Activated CD4-positive, alpha-beta T cell treated with anti-CD3 and anti-CD28 coated beads, Interleukin-2, Interleukin-6, amounts not matched to agents 100 ng/mL and 50 ng/mL, durations not matched to agents 16 hours and 8 hours (primary cell): ENCODE measurements around the gene ZNF358.

Experiments
- DNase-seq: peaks from one replicate; pipeline ENCODE4 v3.0.0-alpha.2; 2020

Gene ZNF358

GRCh38 chr19:7492142-7492541 lies 23.8 kb upstream of the ZNF358 start:
- peak; percentile 86 for DNase-seq

- DNase-seq, result no peak
These were observed 23.3 kb upstream of the ZNF358 start for GRCh38 chr19:7492558-7492957.

DNA sequence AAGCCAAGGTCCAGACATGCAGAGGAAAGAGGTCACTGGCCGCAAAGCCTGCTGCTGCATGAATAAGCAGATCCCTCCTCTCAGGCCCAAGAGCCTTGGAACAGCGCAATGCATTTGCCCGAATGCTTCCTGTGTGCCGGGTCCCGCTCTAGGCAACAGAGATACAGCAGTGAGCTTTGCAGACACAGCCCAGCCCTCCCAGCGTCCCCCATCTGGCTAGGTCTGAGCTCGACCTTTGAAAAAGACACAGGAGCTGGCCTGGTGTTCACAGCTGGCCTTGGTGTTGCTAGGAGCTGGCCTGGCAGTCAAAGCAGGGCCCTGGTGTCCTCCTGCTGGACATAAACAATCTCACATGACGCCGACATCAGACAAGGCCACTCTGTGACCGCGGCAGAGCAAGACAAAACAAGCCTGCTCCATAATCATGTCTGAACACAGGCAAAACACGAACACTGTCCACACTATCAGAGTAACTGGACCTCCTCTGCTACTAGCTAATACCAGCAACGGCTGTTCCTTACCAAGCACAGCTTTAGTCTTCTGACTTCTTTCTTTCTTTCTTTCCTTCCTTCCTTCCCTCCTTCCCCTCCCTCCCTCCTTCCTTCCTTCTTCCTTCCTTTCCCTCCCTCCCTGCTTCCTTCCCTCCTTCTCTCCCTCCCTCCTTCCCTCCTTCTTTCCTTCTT lies 21.3 kb upstream of the ZNF358 start:
- no peak for DNase-seq

DNA sequence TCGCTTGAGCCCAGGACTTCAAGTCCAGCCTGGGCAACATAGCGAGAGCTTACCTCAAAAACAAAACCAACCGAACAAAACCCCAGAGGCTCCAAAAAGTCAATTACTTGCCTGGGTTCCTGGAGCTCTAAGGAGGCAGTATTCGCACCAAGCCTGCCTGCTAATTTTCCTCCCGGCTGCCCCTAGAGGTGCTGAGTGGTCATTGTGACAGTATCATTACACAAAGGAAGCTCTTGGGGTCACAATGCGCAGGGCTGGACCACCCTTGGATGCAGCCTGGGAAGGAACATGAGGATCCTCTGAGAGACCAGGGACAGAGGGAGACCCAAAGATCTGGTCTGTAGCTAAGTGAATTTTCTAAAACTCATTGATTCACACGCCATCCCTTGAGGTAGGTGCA lies 18.6 kb upstream of the ZNF358 start:
- no peak for DNase-seq

DNA sequence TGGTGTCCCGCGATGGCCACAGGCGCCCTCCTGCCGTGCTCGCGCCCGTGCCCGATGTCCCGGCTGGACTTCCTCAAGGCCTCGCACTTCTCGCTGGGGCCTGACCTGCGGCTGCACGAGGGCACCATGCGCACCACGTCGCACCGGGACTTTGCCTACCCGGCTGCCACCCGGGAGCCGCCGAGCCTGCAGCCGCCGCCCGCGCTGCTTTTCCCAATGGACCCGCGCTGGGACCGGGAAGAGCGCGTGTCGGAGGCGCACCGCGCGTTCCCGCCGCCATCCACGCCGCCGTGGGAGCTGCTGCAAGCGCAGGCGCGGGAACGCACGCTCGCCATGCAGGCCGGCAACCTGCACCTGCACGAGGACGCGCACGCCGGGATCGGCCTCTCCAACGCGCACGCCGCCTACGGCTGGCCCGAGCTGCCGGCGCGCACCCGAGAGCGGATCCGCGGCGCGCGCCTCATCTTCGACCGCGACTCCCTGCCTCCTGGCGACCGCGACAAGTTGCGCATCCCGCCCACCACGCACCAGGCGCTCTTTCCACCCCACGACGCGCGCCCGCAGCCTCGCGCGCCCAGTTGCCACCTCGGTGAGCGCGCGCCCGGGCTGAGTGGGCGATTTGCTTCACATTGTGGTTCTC lies 15.0 kb upstream of the ZNF358 start:
- peak; percentile 75 for DNase-seq

GRCh38 chr19:7502552-7502951 lies 13.4 kb upstream of the ZNF358 start:
- no peak for DNase-seq

- no peak for DNase-seq
These were observed 11.2 kb upstream of the ZNF358 start for GRCh38 chr19:7504684-7505083.

- DNase-seq, result no peak
These were observed 10.6 kb upstream of the ZNF358 start for GRCh38 chr19:7505288-7505681.

DNA sequence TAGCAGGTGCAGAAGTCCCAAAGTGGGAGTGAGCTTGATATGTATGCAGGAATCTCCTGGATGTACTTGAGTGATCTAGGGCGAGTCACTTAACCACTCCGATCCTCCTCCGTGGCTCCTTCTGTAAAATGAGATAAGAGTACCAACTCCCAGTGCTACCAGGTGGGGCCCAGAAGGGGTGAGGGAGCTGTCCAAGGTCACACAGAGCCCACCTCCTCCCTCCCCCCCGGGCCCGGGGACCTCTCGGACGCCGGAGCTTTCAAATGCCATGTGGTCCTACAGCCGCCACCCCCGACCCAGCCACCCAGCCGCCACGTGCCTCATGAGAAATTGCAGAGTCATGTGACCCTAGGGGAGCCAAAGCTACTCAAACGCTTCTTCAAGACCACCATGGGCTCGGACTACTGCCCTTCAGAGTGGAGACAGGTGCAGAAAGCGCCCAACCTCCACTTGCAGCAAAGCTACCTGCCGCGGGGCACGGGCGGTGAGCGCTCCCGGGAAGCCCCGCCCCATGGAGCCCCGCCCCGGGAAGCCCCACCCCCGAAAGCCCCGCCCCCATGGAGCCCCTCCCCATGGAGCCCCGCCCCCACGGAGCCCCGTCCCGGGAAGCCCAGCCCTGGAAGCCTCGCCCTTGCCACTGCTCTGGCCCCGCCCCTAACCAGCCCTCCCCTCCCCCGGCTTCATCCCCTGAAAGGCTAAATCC lies 10.1 kb upstream of the ZNF358 start:
- DNase-seq, result peak; percentile 36

GRCh38 chr19:7506385-7507328 lies 9.2 kb upstream of the ZNF358 start:
- DNase-seq, result peak; percentile 56

- peak; percentile 27 for DNase-seq
These were observed 8.0 kb upstream of the ZNF358 start for GRCh38 chr19:7507884-7508283.

DNA sequence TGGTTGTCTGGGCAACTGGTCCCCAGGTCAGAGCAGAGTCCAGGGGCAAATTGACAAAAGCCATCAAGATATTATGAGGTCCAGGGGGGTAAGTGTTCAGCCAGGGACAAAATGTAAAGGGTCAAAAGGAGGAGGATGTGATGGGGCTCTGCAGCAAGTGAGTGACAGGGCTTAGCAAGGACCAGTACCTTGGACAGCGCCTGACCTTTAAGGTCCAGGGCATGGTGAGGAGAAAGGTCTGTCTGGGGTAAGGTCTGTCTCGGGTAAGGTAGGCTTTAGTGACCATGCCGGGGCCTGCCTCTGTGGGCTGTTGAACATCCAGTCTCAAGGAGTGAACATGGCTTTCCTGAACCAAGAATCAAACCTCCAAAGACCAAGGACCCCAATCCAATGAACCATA lies 6.3 kb upstream of the ZNF358 start:
- DNase-seq, result no peak

- no peak for DNase-seq
These were observed 3.5 kb upstream of the ZNF358 start for GRCh38 chr19:7512400-7512851.

GRCh38 chr19:7513809-7514642 lies 1.9 kb upstream of the ZNF358 start:
- no peak for DNase-seq

DNA sequence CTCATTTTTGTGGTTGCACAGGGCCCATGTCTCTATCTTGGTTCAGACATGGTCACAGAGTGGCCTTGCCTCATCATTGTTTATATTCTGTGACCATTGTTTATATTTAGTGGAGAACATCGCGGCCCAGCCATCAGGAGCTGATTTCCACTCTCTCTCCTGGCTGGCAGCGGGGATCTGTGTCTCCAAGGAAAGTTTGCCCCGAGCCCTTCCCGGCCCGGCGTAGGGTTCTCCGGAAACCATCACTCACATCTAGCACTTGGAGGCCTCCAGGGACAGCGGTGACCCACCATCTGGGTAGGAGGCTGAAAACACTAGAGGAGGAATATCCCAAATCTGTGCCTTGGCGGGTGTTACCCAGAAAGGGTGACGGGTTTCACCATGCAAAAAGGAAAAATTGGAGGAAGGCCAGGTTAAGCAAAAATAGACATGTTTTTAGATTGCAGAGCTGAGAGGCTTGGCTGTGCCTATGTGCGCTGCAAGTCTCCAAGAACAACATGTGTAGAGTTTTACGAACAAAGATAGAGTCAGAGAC lies 726 bp upstream of the ZNF358 start:
- no peak for DNase-seq

DNA sequence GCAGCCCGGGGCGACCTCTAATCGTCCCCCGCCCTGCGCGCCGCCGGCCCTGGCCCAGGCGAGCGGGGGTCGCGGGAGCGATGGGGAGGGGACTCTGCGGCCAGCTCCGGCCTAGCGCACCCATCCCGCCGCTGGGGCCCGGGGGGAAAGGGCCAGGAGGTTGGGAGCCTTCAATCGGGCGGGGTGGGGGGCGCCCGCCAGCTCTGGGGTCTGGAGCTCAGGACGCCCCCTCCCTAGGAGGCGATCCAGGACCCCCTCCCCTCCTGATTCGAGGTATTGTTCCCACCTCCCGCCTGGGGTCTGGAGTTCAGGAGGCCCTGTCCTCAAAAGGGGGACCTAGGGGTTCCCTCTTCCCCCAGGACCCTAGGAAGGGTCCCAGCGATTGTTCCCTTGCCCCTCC lies 430 bp downstream of the ZNF358 start:
- no peak for DNase-seq

- no peak for DNase-seq
These were observed 975 bp downstream of the ZNF358 start for GRCh38 chr19:7516878-7517277.

DNA sequence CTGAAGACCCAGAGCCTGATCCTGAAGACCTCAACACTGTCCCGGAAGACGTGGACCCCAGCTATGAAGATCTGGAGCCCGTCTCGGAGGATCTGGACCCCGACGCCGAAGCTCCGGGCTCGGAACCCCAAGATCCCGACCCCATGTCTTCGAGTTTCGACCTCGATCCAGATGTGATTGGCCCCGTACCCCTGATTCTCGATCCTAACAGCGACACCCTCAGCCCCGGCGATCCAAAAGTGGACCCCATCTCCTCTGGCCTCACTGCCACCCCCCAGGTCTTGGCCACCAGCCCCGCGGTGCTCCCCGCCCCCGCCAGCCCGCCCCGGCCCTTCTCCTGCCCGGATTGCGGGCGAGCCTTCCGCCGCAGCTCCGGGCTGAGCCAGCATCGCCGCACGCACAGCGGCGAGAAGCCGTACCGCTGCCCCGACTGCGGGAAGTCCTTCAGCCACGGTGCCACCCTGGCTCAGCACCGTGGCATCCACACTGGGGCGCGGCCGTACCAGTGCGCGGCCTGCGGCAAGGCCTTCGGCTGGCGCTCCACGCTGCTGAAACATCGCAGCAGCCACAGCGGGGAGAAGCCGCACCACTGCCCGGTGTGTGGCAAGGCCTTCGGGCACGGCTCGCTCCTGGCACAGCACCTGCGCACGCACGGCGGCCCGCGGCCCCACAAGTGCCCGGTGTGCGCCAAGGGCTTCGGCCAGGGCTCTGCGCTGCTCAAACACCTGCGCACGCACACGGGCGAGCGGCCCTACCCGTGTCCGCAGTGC lies 3.6 kb downstream of the ZNF358 start:
- DNase-seq, result no peak

GRCh38 chr19:7520131-7521051 lies 4.5 kb downstream of the ZNF358 start:
- DNase-seq, result no peak

DNA sequence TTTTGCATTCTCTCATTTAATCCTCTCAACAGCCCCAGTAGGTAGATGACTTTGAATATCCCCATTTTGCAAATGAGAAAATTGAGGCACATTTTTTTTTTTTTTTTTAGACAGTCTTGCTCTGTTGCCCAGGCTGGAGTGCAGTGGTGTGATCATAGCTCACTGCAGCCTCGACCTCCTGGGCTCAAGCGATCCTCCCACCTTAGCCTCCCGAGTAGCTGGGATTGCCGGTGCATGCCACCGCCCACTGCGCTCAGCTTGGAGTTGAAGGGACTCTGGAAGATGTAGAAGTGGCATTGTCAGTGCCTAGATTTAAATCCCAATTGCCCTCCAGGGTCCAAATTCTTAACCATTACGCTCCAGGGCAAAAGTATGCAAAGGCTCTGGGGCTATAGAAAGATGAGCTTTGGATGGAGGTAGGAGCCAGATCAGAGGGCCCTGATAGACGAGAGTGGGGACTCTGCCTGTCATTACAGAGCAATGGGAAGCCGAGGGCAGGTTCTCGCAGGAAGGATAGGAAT lies 5.7 kb downstream of the ZNF358 start:
- DNase-seq, result no peak
